ENCODE measurements around the gene ESPL1. TPM values are rescaled to one million over a fixed set of nuclear protein-coding genes. Genes with fewer than 3 reads are reported as not detected.

Gene ESPL1
- total and polyA plus RNA-seq, 2 of the 8 experiments (the other 6 are each of a cell fraction or from before 2014, with no cell fraction given), result 31.8 to 52.7 TPM

GRCh38 chr12:53313996-53314395 is 45.9 kb downstream of the ESPL1 start:
- peaks cover 0 to 1% of the 10 kb centered on the region in 2 experiments for H4K20me1 ChIP-seq (replicated peaks in 1 of 2; ENCODE audit: control insufficient read depth in 1 of 2, insufficient read depth in 2 of 2, low read length in 2 of 2)
- no peak overlapping the region; the same call in 1 of the 2 replicates for H4K8ac ChIP-seq (ENCODE audit: extremely low read depth, insufficient read depth, low read length)
- no peaks in the 10 kb centered on the region for H3K4me1 ChIP-seq (replicated peaks in 1 of 4; ENCODE audit: control insufficient read depth in 3 of 4, insufficient read depth in 4 of 4, low read length in 3 of 4)
- no peak overlapping the region for H2BK120ac ChIP-seq (replicated peaks; ENCODE audit: low read depth, low read length)
- H3K36me3 ChIP-seq (ENCODE audit: control insufficient read depth in 2 of 4, insufficient read depth in 4 of 4, low read length in 3 of 4), result peaks cover 3 to 39% (median 18%) of the 10 kb centered on the region in 4 experiments; a peak in 7 of 8 replicates
- no peak overlapping the region for H3K4me2 ChIP-seq (ENCODE audit: insufficient read depth in 1 of 2, low read depth in 2 of 2, low read length in 2 of 2)
- no peak overlapping the region for H3K27ac ChIP-seq (ENCODE audit: low read depth, low read length)
- no peak overlapping the region for H2BK20ac ChIP-seq (ENCODE audit: low read length)
- H2BK15ac ChIP-seq (ENCODE audit: low read length), result no peak overlapping the region
- H2BK12ac ChIP-seq (ENCODE audit: low read depth, low read length), result no peak overlapping the region
- ChIA-PET POLR2A (ENCODE audit: partially characterized antibody) (interaction anchor here (2.0 to 4.3 kb wide), 2 partner anchors 8 to 12 kb away, joined by 10 to 30 read pairs; partner anchors contain the start of gene MYG1), CTCF (ENCODE audit: partially characterized antibody) (interaction anchor here (0.7 kb wide), 1 partner anchor 114 kb away, joined by 3 read pairs; no protein-coding TSS in a partner anchor)
- no peaks in the 10 kb centered on the region for H3K9me3 ChIP-seq (ENCODE audit: insufficient read depth in 2 of 2, low read depth in 1 of 2, low read length in 1 of 2)
- H3K14ac ChIP-seq (ENCODE audit: insufficient read length), result no peak overlapping the region
- no peak overlapping the region for H2AFZ ChIP-seq (ENCODE audit: low read length)
- no peak for FAIRE-seq
- no peaks in the 10 kb centered on the region for H3K79me1 ChIP-seq (ENCODE audit: low read depth, low read length)
- no peak overlapping the region for H3K9ac ChIP-seq (replicated peaks in 1 of 4; ENCODE audit: extremely low read depth in 1 of 4, low read depth in 3 of 4, low read length in 3 of 4)
- no peak overlapping the region for H3K23ac ChIP-seq (ENCODE audit: insufficient read length)
- H2BK5ac ChIP-seq (ENCODE audit: low read depth, low read length), result no peak overlapping the region
- H3K56ac ChIP-seq (replicated peaks; ENCODE audit: insufficient read length, low read depth, low read length), result no peak overlapping the region
- no peaks in the 10 kb centered on the region for H3K23me2 ChIP-seq (ENCODE audit: low read depth, low read length)
- H3K27me3 ChIP-seq (replicated peaks in 1 of 4; ENCODE audit: control insufficient read depth in 3 of 4, extremely low read depth in 1 of 4, insufficient read depth in 3 of 4, low read length in 3 of 4), result no peaks in the 10 kb centered on the region
- no peak overlapping the region for H3K4me3 ChIP-seq (ENCODE audit: extremely low read depth in 1 of 4, insufficient read depth in 2 of 4, low read depth in 3 of 4, low read length in 4 of 4)
- no peak overlapping the region for H4K91ac ChIP-seq (replicated peaks; ENCODE audit: insufficient read length, low read length)
- no peak overlapping the region for H4K5ac ChIP-seq (ENCODE audit: insufficient read length, low read depth, low read length)
- TF ChIP-seq SUZ12 (IDR thresholded peaks at IDR 0.05; ENCODE audit: low read length) (no peak), RNF2 (IDR thresholded peaks at IDR 0.05; ENCODE audit: borderline replicate concordance, low read depth, low read length, missing control alignments, poor library complexity, severe bottlenecking) (no peak), RBBP5 (IDR thresholded peaks at IDR 0.05; ENCODE audit: borderline replicate concordance, low read depth, low read length) (no peak), CEBPB (IDR thresholded peaks at IDR 0.05; ENCODE audit: low read depth, low read length) (no peak), TAF7 (optimal IDR thresholded peaks at IDR 0.05; ENCODE audit: borderline replicate concordance, low read depth, low read length) (no peak), BRCA1 (IDR thresholded peaks at IDR 0.05; ENCODE audit: low read depth, low read length) (no peak)
- no peak overlapping the region for H3K4ac ChIP-seq (replicated peaks; ENCODE audit: insufficient read length, low read depth, low read length)
- no peak overlapping the region for H2AK5ac ChIP-seq (ENCODE audit: low read depth, low read length)
- no peak for DNase-seq (ENCODE audit: low read depth in 1 of 2, low spot score in 2 of 2)
- WGBS, 2 experiments (ENCODE audit: extremely low coverage in 1 of 2, insufficient coverage in 1 of 2, insufficient read length in 1 of 2, insufficient replicate concordance in 2 of 2, low coverage in 1 of 2, low lambda C conversion rate in 2 of 2, missing lambda C conversion rate in 1 of 2), result 65% methylated on average over 3 of the region's 3 CpGs; no CpG with 5 or more reads in 1 of the 2 experiments
- no peak overlapping the region for H3K18ac ChIP-seq (ENCODE audit: extremely low read depth, low read length)
- H3K79me2 ChIP-seq (ENCODE audit: control insufficient read depth in 1 of 2, insufficient read depth in 2 of 2, low read length in 2 of 2), result no peaks in the 10 kb centered on the region
